GM12878 (cell line): Measurements from ENCODE around the gene CXorf58. TPM values are rescaled to one million over a fixed set of nuclear protein-coding genes. Genes with fewer than 3 reads are reported as not detected.

Source experiments
- ATAC-seq: fragments of 200-7000 bp; cut with Tn5 transposase; 3 replicates; pipeline ENCODE4 v1.9.1; 2020; ENCODE audit warnings: mild to moderate bottlenecking, moderate library complexity
- BruUV-seq: library from RNA; stranded (reverse); fragments of 400-500 nt; replicated peaks from 2 replicates; lab custom pipeline; 2021; lab: Mats Ljungman, UMichigan
- CTCF ChIA-PET: fragments of 300-600 bp; sonication (Branson Sonifier 250); formaldehyde crosslinking; extraction: SDS; loops from one replicate; lab custom pipeline; 2021; ENCODE audit warnings: inconsistent platforms; lab: Yijun Ruan, JAX
- POLR2A ChIA-PET: fragments of 350-600 bp; formaldehyde crosslinking; extraction: SDS; loops from one replicate; lab custom pipeline; 2021; ENCODE audit warnings: inconsistent platforms; lab: Charles Lee
- RAD21 ChIA-PET: fragments of 300-600 bp; sonication (Branson Sonifier 250); formaldehyde crosslinking; loops from one replicate; lab custom pipeline; 2023; ENCODE audit warnings: antibody characterized with exemption; ENCODE audit not compliant: unreplicated experiment; lab: Charles Lee
- SMC1A ChIA-PET: fragments of 300-600 bp; sonication (Branson Sonifier 250); formaldehyde crosslinking; loops from one replicate; lab custom pipeline; 2023; ENCODE audit not compliant: unreplicated experiment, uncharacterized antibody; lab: Charles Lee
- DNase-seq: peaks from one replicate; pipeline ENCODE4 v3.0.0-alpha.2; 2011; ENCODE audit warnings: low read depth, low spot score
- FAIRE-seq: peaks from 3 replicates; lab custom pipeline; 2011; peaks lifted over from hg19 to GRCh38; lab: Jason Lieb, UNC
- H2AFZ ChIP-seq: 2 replicates; pipeline ENCODE4 v1.6.0; 2011; ENCODE audit warnings: low read depth, low read length, control low read depth; ENCODE audit not compliant: control insufficient read depth
- H3K27ac ChIP-seq: 2 replicates; pipeline ENCODE4 v1.5.1; 2011; ENCODE audit warnings: control low read depth; ENCODE audit not compliant: control insufficient read depth, insufficient read depth
- H3K27me3 ChIP-seq, 2 experiments: replicated peaks in 1 of 2; 2 replicates each; pipeline versions ENCODE4 v1.6.0 to v1.6.1; 2011; ENCODE audit warnings: low read length in 1 of 2; ENCODE audit not compliant: control insufficient read depth in 2 of 2, insufficient read depth in 2 of 2
- H3K36me3 ChIP-seq, 2 experiments: 2 replicates each; pipeline ENCODE4 v1.5.1; 2011; ENCODE audit warnings: low read length in 1 of 2; ENCODE audit not compliant: control insufficient read depth in 2 of 2, insufficient read depth in 2 of 2
- H3K4me1 ChIP-seq: 2 replicates; pipeline ENCODE4 v1.6.1; 2011; ENCODE audit warnings: mild to moderate bottlenecking, low read length, moderate library complexity, mixed read lengths; ENCODE audit not compliant: control insufficient read depth, insufficient read depth
- H3K4me2 ChIP-seq: 2 replicates; pipeline ENCODE4 v1.6.0; 2011; ENCODE audit warnings: control low read depth; ENCODE audit not compliant: control insufficient read depth, insufficient read depth
- H3K4me3 ChIP-seq: fragments of 200-600 bp; sonication (generic); 2 replicates; pipeline ENCODE4 v1.5.1; 2016
- H3K79me2 ChIP-seq: 2 replicates; pipeline ENCODE4 v1.6.0; 2011; ENCODE audit warnings: low read length; ENCODE audit not compliant: control insufficient read depth, insufficient read depth
- H3K9ac ChIP-seq: 2 replicates; pipeline ENCODE4 v1.8.0; 2011; ENCODE audit warnings: low read length, control low read depth, mixed read lengths; ENCODE audit not compliant: control insufficient read depth, insufficient read depth
- H3K9me3 ChIP-seq: replicated peaks from 3 replicates; pipeline ENCODE4 v1.5.1; 2011; ENCODE audit warnings: mild to moderate bottlenecking, low read length; ENCODE audit not compliant: control insufficient read depth, insufficient read depth
- H4K20me1 ChIP-seq: 2 replicates; pipeline ENCODE4 v1.6.0; 2011; ENCODE audit not compliant: control insufficient read depth, insufficient read depth
- CBFB ChIP-seq: IDR thresholded peaks from 2 replicates; pipeline ENCODE4 v1.6.1; 2016; ENCODE audit warnings: antibody characterized with exemption, low read depth
- EED ChIP-seq: sonication (generic); IDR thresholded peaks from 2 replicates; pipeline ENCODE4 v1.6.1; 2016; ENCODE audit warnings: antibody characterized with exemption, low read depth
- EP300 ChIP-seq, 2 experiments: fragments of 150-350 bp in 1 of 2; IDR thresholded peaks; 2 replicates each; pipeline ENCODE4 v1.6.1; 2011 to 2012; ENCODE audit warnings: low read depth in 2 of 2, low read length in 2 of 2, borderline replicate concordance in 1 of 2, improper control_type of control experiment in 1 of 2, inconsistent platforms in 1 of 2; ENCODE audit not compliant: control insufficient read depth in 1 of 2
- ZBTB33 ChIP-seq: fragments of 450-650 bp; IDR thresholded peaks from 2 replicates; pipeline ENCODE4 v1.6.1; 2017; ENCODE audit warnings: mild to moderate bottlenecking
- ZNF207 ChIP-seq: fragments of 450-650 bp; IDR thresholded peaks from 2 replicates; pipeline ENCODE4 v1.6.1; 2014; ENCODE audit warnings: antibody characterized with exemption, mild to moderate bottlenecking, borderline replicate concordance
- WGBS: methylation state at CpG from one replicate; pipeline ENCODE4 v1.1.6; 2016; ENCODE audit warnings: low lambda C conversion rate; ENCODE audit not compliant: insufficient replicate concordance, insufficient coverage; ENCODE audit errors: missing lambda C conversion rate; 5-methylcytosine and 5-hydroxymethylcytosine counted together
- in situ Hi-C: fragments of 300-500 bp; cut with MboI; formaldehyde crosslinking; loops from 9 replicates; pipeline ENCODE4 v1.14.3; 2018; ENCODE audit warnings: mixed read lengths
- intact Hi-C: fragments of 100-400 bp; cut with micrococcal nuclease; formaldehyde crosslinking; loops from one replicate; pipeline ENCODE4 v1.14.2; 2022; ENCODE audit not compliant: unreplicated experiment
- polyA plus RNA-seq, 11 experiments: library from polyadenylated mRNA; depleted of rRNA in 4 of 11; unstranded in 6 of 11; stranded (reverse) in 5 of 11; fragments of >200 nt; fragmentation: Nextera tagmentation in 4 of 11; fragmentation: Illumina TruSeq in 1 of 11; extraction: Ambion mirVana in 4 of 11; extraction: Trizol in 1 of 11; gene quantifications; 1 replicate in 1 of 11; 2 replicates in 10 of 11; pipeline versions ENCODE4 v1.2.1 to v1.2.3, GENCODE V29; 2011 to 2016; ENCODE audit warnings: inconsistent platforms in 2 of 11, missing spikeins in 2 of 11, low read depth in 1 of 11
- total RNA-seq, 4 experiments: library from RNA; depleted of rRNA in 3 of 4; stranded (reverse); fragments of >200 nt in 3 of 4; fragmentation: Illumina TruSeq in 1 of 4; extraction: Trizol in 1 of 4; gene quantifications; 2 replicates each; pipeline versions ENCODE4 v1.2.1 to v1.2.3, GENCODE V29; 2013 to 2021

Gene CXorf58
- total and polyA plus RNA-seq, 10 of the 15 experiments (the other 5 are each of a cell fraction or from before 2014, with no cell fraction given) = 0.10 to 0.24 (median 0.13) TPM; not detected in 5

GRCh38 chrX:23937100-23937499 lies 29.3 kb downstream of the CXorf58 start:
- ChIA-PET POLR2A (no interaction called here), CTCF (no interaction called here), RAD21 (no interaction called here), SMC1A (no interaction called here)
- in situ Hi-C loops (no loop called here), intact Hi-C loops (no loop called here)
- BruUV-seq = no TSS peak
- no peak overlapping the region for H3K4me2 ChIP-seq
- FAIRE-seq = no peak
- H3K79me2 ChIP-seq = no peaks in the 10 kb centered on the region
- no peaks in the 10 kb centered on the region for H3K36me3 ChIP-seq
- H3K4me1 ChIP-seq = no peaks in the 10 kb centered on the region; the same call in 1 of the 2 replicates
- H3K4me3 ChIP-seq = no peak overlapping the region
- TF ChIP-seq EP300 (IDR thresholded peaks at IDR 0.05; ENCODE audit: borderline replicate concordance in 1 of 2, control insufficient read depth in 1 of 2, low read depth in 2 of 2, low read length in 2 of 2) = no peak
- TF ChIP-seq EED = no peak
- no peaks in the 10 kb centered on the region for H3K27me3 ChIP-seq
- 39% methylated on average over 2 of the region's 4 CpGs for WGBS
- no peaks in the 10 kb centered on the region for H4K20me1 ChIP-seq
- no peak for ATAC-seq
- no peak overlapping the region for H3K9ac ChIP-seq
- no peak overlapping the region for H2AFZ ChIP-seq
- DNase-seq = no peak
- no peak overlapping the region for H3K27ac ChIP-seq
- no peaks in the 10 kb centered on the region for H3K9me3 ChIP-seq

GRCh38 chrX:23938690-23939089 lies 30.9 kb downstream of the CXorf58 start:
- SMC1A ChIA-PET = interaction anchor here (1.3 kb wide), 1 partner anchor 36 kb away, joined by 3 read pairs; no protein-coding TSS in a partner anchor
- in situ Hi-C loops (no loop called here), intact Hi-C loops (no loop called here)
- TF ChIP-seq ZNF207 (no peak), ZBTB33 (no peak), CBFB (no peak)
- no peaks in the 10 kb centered on the region for H3K79me2 ChIP-seq
- no peak overlapping the region for H2AFZ ChIP-seq
- POLR2A ChIA-PET = interaction anchor here (1.1 kb wide), 1 partner anchor 115 kb away, joined by 8 read pairs; no protein-coding TSS in a partner anchor
- no peak overlapping the region for H3K4me3 ChIP-seq
- DNase-seq = no peak
- RAD21 ChIA-PET = no interaction called here
- no peak overlapping the region for H3K4me2 ChIP-seq
- 94% methylated on average over 1 of the region's 1 CpG for WGBS
- H3K4me1 ChIP-seq = no peaks in the 10 kb centered on the region; the same call in 1 of the 2 replicates
- H3K27ac ChIP-seq = no peak overlapping the region
- H4K20me1 ChIP-seq = no peaks in the 10 kb centered on the region
- CTCF ChIA-PET = interaction anchor here (0.5 to 0.9 kb wide), 3 partner anchors 16 to 597 kb away, joined by 3 read pairs; no protein-coding TSS in a partner anchor
- BruUV-seq = no TSS peak
- no peaks in the 10 kb centered on the region for H3K36me3 ChIP-seq
- no peak overlapping the region for H3K9ac ChIP-seq
- no peak for ATAC-seq
- H3K9me3 ChIP-seq = no peaks in the 10 kb centered on the region
- no peaks in the 10 kb centered on the region for H3K27me3 ChIP-seq
- FAIRE-seq = no peak
